Osteocyte (in vitro differentiated cells): Measurements from ENCODE around the gene NKX2-3. TPM values are rescaled to one million over a fixed set of nuclear protein-coding genes. Genes with fewer than 3 reads are reported as not detected.

Experiments
- DNase-seq: peaks from one replicate; pipeline ENCODE4 v3.0.0; 2021; ENCODE audit warnings: mixed read lengths; ENCODE audit not compliant: unreplicated experiment; ENCODE audit errors: extremely low spot score
- H3K27ac Mint-ChIP-seq: one replicate; pipeline ENCODE4 v1.8.0; 2021; ENCODE audit warnings: mild to moderate bottlenecking, mixed read lengths; ENCODE audit not compliant: unreplicated experiment
- H3K27me3 Mint-ChIP-seq: one replicate; pipeline ENCODE4 v1.8.0; 2021; ENCODE audit warnings: mixed read lengths; ENCODE audit not compliant: unreplicated experiment
- H3K36me3 Mint-ChIP-seq: one replicate; pipeline ENCODE4 v1.8.0; 2021; ENCODE audit warnings: mixed read lengths; ENCODE audit not compliant: unreplicated experiment
- H3K4me1 Mint-ChIP-seq: one replicate; pipeline ENCODE4 v1.8.0; 2021; ENCODE audit warnings: mixed read lengths; ENCODE audit not compliant: unreplicated experiment
- H3K4me3 Mint-ChIP-seq: one replicate; pipeline ENCODE4 v1.8.0; 2021; ENCODE audit warnings: mild to moderate bottlenecking, moderate library complexity, mixed read lengths; ENCODE audit not compliant: unreplicated experiment
- H3K9me3 Mint-ChIP-seq: one replicate; pipeline ENCODE4 v1.8.0; 2021; ENCODE audit warnings: mixed read lengths; ENCODE audit not compliant: unreplicated experiment
- CTCF ChIP-seq: fragments of 200-600 bp; sonication (generic); IDR thresholded peaks from 2 replicates; pipeline ENCODE4 v1.5.0; 2021; ENCODE audit warnings: antibody characterized with exemption, mild to moderate bottlenecking, moderate library complexity
- long read RNA-seq: library from polyadenylated mRNA; unstranded; transcript quantifications from one replicate; pipeline ENCODE4 v2.0.0, GENCODE V29; 2021
- total RNA-seq: library from RNA; stranded (reverse); gene quantifications from 2 replicates; pipeline ENCODE4 v1.2.1, GENCODE V29; 2021

Gene NKX2-3
- total RNA-seq = not detected in 2 replicates
- long read RNA-seq = 0 reads

GRCh38 chr10:99532687-99533495 is at the start of gene NKX2-3:
Gene NKX2-3 (plus strand): TSS chr10:99532942. CDS start chr10:99533132, 190 bp downstream.
- Mint-ChIP-seq H3K4me3 (no peak within 1 kb of the TSS), H3K36me3 (peaks cover 2% of the 10 kb centered on the region), H3K27me3 (peaks cover 94% of the 10 kb centered on the region), H3K27ac (no peak within 1 kb of the TSS), H3K4me1 (peaks cover 40% of the 10 kb centered on the region), H3K9me3 (no peaks in the 10 kb centered on the region)
- no peak for TF ChIP-seq CTCF
- no peak for DNase-seq

- no peaks in the 10 kb centered on the region for H3K9me3 Mint-ChIP-seq
Observed at GRCh38 chr10:99484626-99485581, 47.8 kb upstream of the NKX2-3 start.

GRCh38 chr10:99487125-99487807 is 45.5 kb upstream of the NKX2-3 start:
- H3K27ac Mint-ChIP-seq = no peak overlapping the region
- DNase-seq = no peak

More at GRCh38 chr10:99484626-99485581, 47.8 kb upstream of the NKX2-3 start:
- Mint-ChIP-seq H3K27me3 (peaks cover 42% of the 10 kb centered on the region), H3K27ac (no peak overlapping the region), H3K36me3 (no peaks in the 10 kb centered on the region), H3K4me3 (no peak overlapping the region), H3K4me1 (no peaks in the 10 kb centered on the region)
- TF ChIP-seq CTCF = no peak
- DNase-seq = no peak

GRCh38 chr10:99489271-99489670 is 43.5 kb upstream of the NKX2-3 start:
- H3K27me3 Mint-ChIP-seq = peaks cover 39% of the 10 kb centered on the region
- H3K9me3 Mint-ChIP-seq = no peaks in the 10 kb centered on the region
- no peak overlapping the region for H3K27ac Mint-ChIP-seq

More at GRCh38 chr10:99487125-99487807, 45.5 kb upstream of the NKX2-3 start:
- H3K27me3 Mint-ChIP-seq = peaks cover 45% of the 10 kb centered on the region
- no peak for TF ChIP-seq CTCF
- no peaks in the 10 kb centered on the region for H3K9me3 Mint-ChIP-seq
- no peaks in the 10 kb centered on the region for H3K4me1 Mint-ChIP-seq
- H3K4me3 Mint-ChIP-seq = no peak overlapping the region
- no peaks in the 10 kb centered on the region for H3K36me3 Mint-ChIP-seq

More at GRCh38 chr10:99489271-99489670, 43.5 kb upstream of the NKX2-3 start:
- no peak for TF ChIP-seq CTCF
- Mint-ChIP-seq H3K4me1 (no peaks in the 10 kb centered on the region), H3K4me3 (no peak overlapping the region), H3K36me3 (no peaks in the 10 kb centered on the region)
- DNase-seq = no peak
